Measurements from ENCODE around the gene KNOP1.

The KNOP1 gene

GRCh38 chr16:19708296-19709205 is 9.5 kb downstream of the KNOP1 start:
- H3K4me3 ChIP-seq (ENCODE audit: low read depth, low read length): no peak overlapping the region
- peaks cover 45% of the 10 kb centered on the region for H3K36me3 ChIP-seq (replicated peaks)
- TF ChIP-seq CTCF (IDR thresholded peaks at IDR 0.05; ENCODE audit: low read depth, low read length, missing control alignments): no peak
- no peak overlapping the region for H3K27ac ChIP-seq
- H3K27me3 ChIP-seq (replicated peaks): no peaks in the 10 kb centered on the region
- in situ Hi-C loops (cut with HindIII; ENCODE audit: low pct_ligation_motif_present, low sequenced_read_pairs): no loop called here
- DNase-seq: no peak

DNA sequence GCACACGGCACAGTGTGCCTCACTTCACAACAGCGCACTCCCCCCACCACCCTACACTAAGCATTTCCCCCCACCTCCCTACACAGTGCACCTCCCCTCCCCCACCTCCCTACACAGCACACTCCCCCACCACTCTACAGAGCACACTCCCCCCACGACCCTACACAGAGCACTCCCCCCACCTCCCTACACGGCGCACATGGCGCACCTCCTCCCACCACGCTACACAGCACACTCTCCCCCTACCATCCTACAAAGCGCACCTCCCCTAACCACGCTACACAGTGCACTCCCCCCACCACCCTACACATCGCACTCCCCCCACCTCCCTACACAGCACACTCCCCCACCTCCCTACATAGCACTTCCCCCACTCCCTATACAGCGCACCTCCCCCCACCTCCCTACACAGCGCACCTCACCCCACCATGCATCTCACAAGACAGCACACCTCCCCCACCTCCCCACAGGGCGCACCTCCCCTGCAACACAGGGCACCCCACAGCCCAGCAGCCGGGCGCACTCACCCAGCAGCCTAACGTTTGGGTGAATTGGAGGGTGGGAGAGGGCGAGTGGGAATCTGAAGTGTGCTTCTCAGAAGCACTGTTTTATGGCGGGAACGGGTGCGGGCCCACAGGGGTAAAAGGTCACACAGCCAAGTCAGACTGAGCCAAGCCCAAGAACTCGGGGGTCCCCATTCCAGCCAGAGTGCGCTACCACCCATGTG is 10.3 kb downstream of the KNOP1 start:
- H3K27ac ChIP-seq: no peak overlapping the region
- in situ Hi-C loops (cut with HindIII; ENCODE audit: low pct_ligation_motif_present, low sequenced_read_pairs): no loop called here
- no peak for DNase-seq
- no peak overlapping the region for H3K4me3 ChIP-seq (ENCODE audit: low read depth, low read length)
- no peak for TF ChIP-seq CTCF (IDR thresholded peaks at IDR 0.05; ENCODE audit: low read depth, low read length, missing control alignments)
- peaks cover 47% of the 10 kb centered on the region for H3K36me3 ChIP-seq (replicated peaks)
- H3K27me3 ChIP-seq (replicated peaks): no peaks in the 10 kb centered on the region

DNA sequence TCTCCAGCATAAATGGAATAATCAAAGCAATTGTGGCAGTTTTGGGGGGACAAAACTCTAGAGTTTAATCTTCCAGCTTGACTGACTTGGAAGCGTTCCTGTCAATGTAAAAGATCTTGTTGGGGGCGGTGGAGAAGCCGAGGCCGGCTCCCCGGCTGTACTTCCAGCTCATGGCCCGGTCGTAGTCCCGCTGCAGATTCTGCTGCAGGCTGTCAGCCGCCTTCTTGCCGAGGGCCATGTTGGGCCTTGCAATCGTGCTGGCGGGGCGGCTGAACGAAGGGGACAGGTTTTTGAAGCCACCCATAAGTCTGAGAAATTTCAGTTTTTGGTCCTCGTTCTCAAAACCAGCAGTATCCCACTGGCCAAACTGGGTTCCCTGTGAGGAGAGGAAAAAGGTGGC is 11.2 kb downstream of the KNOP1 start:
- H3K27ac ChIP-seq: no peak overlapping the region
- H3K36me3 ChIP-seq (replicated peaks): peaks cover 48% of the 10 kb centered on the region
- in situ Hi-C loops (cut with HindIII; ENCODE audit: low pct_ligation_motif_present, low sequenced_read_pairs): no loop called here
- H3K4me3 ChIP-seq (ENCODE audit: low read depth, low read length): no peak overlapping the region
- H3K27me3 ChIP-seq (replicated peaks): no peaks in the 10 kb centered on the region
- TF ChIP-seq CTCF (IDR thresholded peaks at IDR 0.05; ENCODE audit: low read depth, low read length, missing control alignments): no peak
- DNase-seq: no peak

GRCh38 chr16:19705843-19706242 is 12.2 kb downstream of the KNOP1 start:
- TF ChIP-seq CTCF (IDR thresholded peaks at IDR 0.05; ENCODE audit: low read depth, low read length, missing control alignments): no peak
- Histone ChIP-seq H3K36me3 (replicated peaks) (peaks cover 43% of the 10 kb centered on the region), H3K27me3 (replicated peaks) (no peaks in the 10 kb centered on the region), H3K4me3 (ENCODE audit: low read depth, low read length) (no peak overlapping the region), H3K27ac (no peak overlapping the region)
- in situ Hi-C loops (cut with HindIII; ENCODE audit: low pct_ligation_motif_present, low sequenced_read_pairs): no loop called here
- no peak for DNase-seq

- no peaks in the 10 kb centered on the region for H3K27me3 ChIP-seq (replicated peaks)
- no peak for DNase-seq
- in situ Hi-C loops (cut with HindIII; ENCODE audit: low pct_ligation_motif_present, low sequenced_read_pairs): no loop called here
- no peak for TF ChIP-seq CTCF (IDR thresholded peaks at IDR 0.05; ENCODE audit: low read depth, low read length, missing control alignments)
- peak overlapping the region; percentile 77 for H3K27ac ChIP-seq
- no peak overlapping the region for H3K4me3 ChIP-seq (ENCODE audit: low read depth, low read length)
- peaks cover 43% of the 10 kb centered on the region for H3K36me3 ChIP-seq (replicated peaks)
Measured at GRCh38 chr16:19705146-19705501, 12.9 kb downstream of the KNOP1 start.
